ENCODE results near the gene PFDN4. TPM values are rescaled to one million over a fixed set of nuclear protein-coding genes. Genes with fewer than 3 reads are reported as not detected.

Gene PFDN4
- polyA plus RNA-seq, 1 of the 3 experiments (the other 2 are of a cell fraction): 44.0 TPM

GRCh38 chr20:54199721-54200176 is 8.1 kb upstream of the PFDN4 start:
- TF ChIP-seq, protein P1, sequence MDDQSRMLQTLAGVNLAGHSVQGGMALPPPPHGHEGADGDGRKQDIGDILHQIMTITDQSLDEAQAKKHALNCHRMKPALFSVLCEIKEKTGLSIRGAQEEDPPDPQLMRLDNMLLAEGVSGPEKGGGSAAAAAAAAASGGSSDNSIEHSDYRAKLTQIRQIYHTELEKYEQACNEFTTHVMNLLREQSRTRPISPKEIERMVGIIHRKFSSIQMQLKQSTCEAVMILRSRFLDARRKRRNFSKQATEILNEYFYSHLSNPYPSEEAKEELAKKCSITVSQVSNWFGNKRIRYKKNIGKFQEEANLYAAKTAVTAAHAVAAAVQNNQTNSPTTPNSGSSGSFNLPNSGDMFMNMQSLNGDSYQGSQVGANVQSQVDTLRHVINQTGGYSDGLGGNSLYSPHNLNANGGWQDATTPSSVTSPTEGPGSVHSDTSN (IDR thresholded peaks at IDR 0.05): no peak
- TF ChIP-seq RXRA (IDR thresholded peaks at IDR 0.05; ENCODE audit: borderline replicate concordance, low read depth) (no peak), RCOR1 (IDR thresholded peaks at IDR 0.05; ENCODE audit: low read length) (no peak), SMC3 (IDR thresholded peaks at IDR 0.05; ENCODE audit: low read depth, low read length) (peak; percentile 93), MXI1 (IDR thresholded peaks at IDR 0.05; ENCODE audit: low read depth, low read length) (no peak), RAD21 (IDR thresholded peaks at IDR 0.05; ENCODE audit: low read length) (peak; percentile 96), CTCF (IDR thresholded peaks at IDR 0.05) (peak; percentile 97), FOXJ3 (CRISPR knock-in tag; IDR thresholded peaks at IDR 0.05) (no peak)
- Histone ChIP-seq H3K36me3 (replicated peaks in 1 of 2; ENCODE audit: control insufficient read depth in 1 of 2, insufficient read depth in 2 of 2, low read length in 1 of 2) (no peaks in the 10 kb centered on the region), H2AFZ (ENCODE audit: low read depth) (no peak overlapping the region), H3K9ac (no peak overlapping the region), H3K27ac (ENCODE audit: low read depth in 2 of 2, low read length in 1 of 2) (no peak overlapping the region), H3K9me2 (no peaks in the 10 kb centered on the region), H3K4me1 (ENCODE audit: control insufficient read depth in 1 of 2, insufficient read depth in 2 of 2, low read depth in 1 of 2, low read length in 1 of 2) (no peaks in the 10 kb centered on the region), H3K79me2 (ENCODE audit: insufficient read depth) (no peaks in the 10 kb centered on the region), H3K27me3 (ENCODE audit: insufficient read depth) (no peaks in the 10 kb centered on the region), H3K4me2 (no peak overlapping the region), H4K20me1 (ENCODE audit: insufficient read depth) (no peaks in the 10 kb centered on the region), H3F3A (replicated peaks; ENCODE audit: insufficient read depth) (peaks cover 9% of the 10 kb centered on the region), H3K9me3 (no peaks in the 10 kb centered on the region), H3K4me3 (ENCODE audit: low read depth in 2 of 2, low read length in 1 of 2) (peak overlapping the region in 1 of 2 experiments; percentile 45; a peak in 1 of 4 replicates)
- ChIA-PET CTCF (interaction anchor here (0.5 to 19.4 kb wide), 46 partner anchors 8 to 620 kb away, joined by 3 to 499 read pairs (median 4); partner anchors contain the start of genes CYP24A1 and PFDN4), POLR2A (no interaction called here)
- DNase-seq: peak; percentile 70
- 7% methylated on average over 7 of the region's 7 CpGs for WGBS (ENCODE audit: low lambda C conversion rate)

- Histone ChIP-seq H3K9me3 (no peaks in the 10 kb centered on the region), H3K9me2 (no peaks in the 10 kb centered on the region), H3K36me3 (replicated peaks in 1 of 2; ENCODE audit: control insufficient read depth in 1 of 2, insufficient read depth in 2 of 2, low read length in 1 of 2) (no peaks in the 10 kb centered on the region), H3K4me2 (no peak overlapping the region), H3K4me1 (ENCODE audit: control insufficient read depth in 1 of 2, insufficient read depth in 2 of 2, low read depth in 1 of 2, low read length in 1 of 2) (no peaks in the 10 kb centered on the region), H3K4me3 (ENCODE audit: low read depth in 2 of 2, low read length in 1 of 2) (no peak overlapping the region), H3K79me2 (ENCODE audit: insufficient read depth) (no peaks in the 10 kb centered on the region), H3F3A (replicated peaks; ENCODE audit: insufficient read depth) (peaks cover 9% of the 10 kb centered on the region), H2AFZ (ENCODE audit: low read depth) (no peak overlapping the region), H3K27me3 (ENCODE audit: insufficient read depth) (no peaks in the 10 kb centered on the region), H3K9ac (no peak overlapping the region), H4K20me1 (ENCODE audit: insufficient read depth) (no peaks in the 10 kb centered on the region), H3K27ac (ENCODE audit: low read depth in 2 of 2, low read length in 1 of 2) (no peak overlapping the region)
- POLR2A ChIA-PET: no interaction called here
- CTCF ChIA-PET: interaction anchor here (0.5 to 19.4 kb wide), 35 partner anchors 8 to 621 kb away, joined by 3 to 499 read pairs (median 4); partner anchors contain the start of genes CYP24A1 and PFDN4
- WGBS (ENCODE audit: low lambda C conversion rate): 63% methylated on average over 7 of the region's 7 CpGs
- DNase-seq: no peak
- TF ChIP-seq YY1 (IDR thresholded peaks at IDR 0.05; ENCODE audit: low read depth) (no peak), RFX5 (IDR thresholded peaks at IDR 0.05; ENCODE audit: low read length) (no peak), RXRA (IDR thresholded peaks at IDR 0.05; ENCODE audit: borderline replicate concordance, low read depth) (no peak), NRF1 (IDR thresholded peaks at IDR 0.05; ENCODE audit: low read depth, low read length) (no peak), EZH2phosphoT487 (IDR thresholded peaks at IDR 0.05; ENCODE audit: borderline replicate concordance, low read depth) (no peak), USF2 (IDR thresholded peaks at IDR 0.05; ENCODE audit: borderline replicate concordance, low read depth, low read length) (no peak), FOSL2 (IDR thresholded peaks at IDR 0.05; ENCODE audit: borderline replicate concordance, low read depth) (no peak), SIN3A (IDR thresholded peaks at IDR 0.05; ENCODE audit: borderline replicate concordance, low read depth, low read length) (no peak), POLR2AphosphoS5 (IDR thresholded peaks at IDR 0.05; ENCODE audit: low read depth, low read length) (no peak), CTCF (IDR thresholded peaks at IDR 0.05) (no peak)
- TF ChIP-seq, protein P2, sequence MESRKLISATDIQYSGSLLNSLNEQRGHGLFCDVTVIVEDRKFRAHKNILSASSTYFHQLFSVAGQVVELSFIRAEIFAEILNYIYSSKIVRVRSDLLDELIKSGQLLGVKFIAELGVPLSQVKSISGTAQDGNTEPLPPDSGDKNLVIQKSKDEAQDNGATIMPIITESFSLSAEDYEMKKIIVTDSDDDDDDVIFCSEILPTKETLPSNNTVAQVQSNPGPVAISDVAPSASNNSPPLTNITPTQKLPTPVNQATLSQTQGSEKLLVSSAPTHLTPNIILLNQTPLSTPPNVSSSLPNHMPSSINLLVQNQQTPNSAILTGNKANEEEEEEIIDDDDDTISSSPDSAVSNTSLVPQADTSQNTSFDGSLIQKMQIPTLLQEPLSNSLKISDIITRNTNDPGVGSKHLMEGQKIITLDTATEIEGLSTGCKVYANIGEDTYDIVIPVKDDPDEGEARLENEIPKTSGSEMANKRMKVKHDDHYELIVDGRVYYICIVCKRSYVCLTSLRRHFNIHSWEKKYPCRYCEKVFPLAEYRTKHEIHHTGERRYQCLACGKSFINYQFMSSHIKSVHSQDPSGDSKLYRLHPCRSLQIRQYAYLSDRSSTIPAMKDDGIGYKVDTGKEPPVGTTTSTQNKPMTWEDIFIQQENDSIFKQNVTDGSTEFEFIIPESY (IDR thresholded peaks at IDR 0.05; ENCODE audit: borderline replicate concordance, low read depth): no peak
These were observed 7.2 kb upstream of the PFDN4 start for GRCh38 chr20:54200487-54201267.
